Testis (tissue), 2 donors: Measurements from ENCODE around the gene TRANK1.
A peak's percentile ranks its signal among the peaks of the same experiment; 100 is the strongest.

Experiments used
- POLR2A ChIP-seq: fragments of 450-650 bp; IDR thresholded peaks from one replicate; pipeline ENCODE4 v1.6.1; 2017; ENCODE audit warnings: antibody characterized with exemption, mild to moderate bottlenecking, moderate library complexity
- TF ChIP-seq, protein P1 (sequence below), 3 experiments: fragments of 450-650 bp in 2 of 3; fragments of 200-600 bp in 1 of 3; sonication (generic) in 1 of 3; IDR thresholded peaks; one replicate each; pipeline ENCODE4 v1.5.1; 2016 to 2019; ENCODE audit warnings: antibody characterized with exemption in 3 of 3, mild to moderate bottlenecking in 2 of 3, moderate library complexity in 1 of 3

DNA sequence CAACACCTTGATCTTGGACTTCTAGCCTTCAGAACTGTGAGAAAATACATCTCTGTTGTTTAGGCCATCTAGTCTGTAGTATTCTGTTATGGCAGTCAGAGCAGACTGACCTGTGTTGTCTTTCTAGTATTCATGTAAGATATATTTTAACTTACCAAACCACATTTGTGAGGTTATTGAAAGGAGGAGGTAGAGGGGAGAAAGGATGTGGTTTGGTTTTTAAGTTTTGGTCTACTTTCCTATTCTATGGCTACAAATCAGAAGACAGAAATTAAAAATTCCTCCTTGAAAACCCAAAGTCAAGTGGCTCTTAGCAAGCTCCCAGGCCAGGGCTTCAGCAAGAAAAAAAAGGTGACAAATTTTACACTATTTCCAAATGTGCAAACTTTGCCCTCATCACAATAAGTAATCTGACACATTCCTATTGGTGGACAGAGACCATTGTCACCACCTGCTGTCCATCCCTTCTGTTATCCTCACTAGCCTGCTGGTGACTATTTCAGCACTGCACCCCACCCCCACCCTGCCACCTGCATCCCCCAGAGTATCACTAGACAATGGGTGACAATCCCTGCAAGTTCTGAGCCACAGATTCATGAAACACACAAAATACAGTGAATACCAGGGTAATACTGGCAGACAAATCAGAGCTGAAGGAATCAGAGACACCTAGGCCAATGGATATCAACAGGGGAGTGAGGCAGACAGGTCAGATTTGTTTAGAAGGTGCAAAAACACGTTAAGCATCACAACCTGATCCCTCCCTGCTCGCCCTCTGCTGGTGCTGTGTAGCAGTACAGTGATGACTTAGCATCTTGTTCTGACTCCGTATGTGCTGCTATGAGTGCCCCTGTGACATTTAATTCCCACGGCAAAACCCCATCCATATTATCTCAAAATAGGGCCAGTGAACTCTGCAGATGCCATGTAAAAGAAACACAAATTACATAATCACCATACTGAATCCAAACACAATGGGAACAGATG lies 101.5 kb downstream of the TRANK1 start:
- TF ChIP-seq, protein P1, sequence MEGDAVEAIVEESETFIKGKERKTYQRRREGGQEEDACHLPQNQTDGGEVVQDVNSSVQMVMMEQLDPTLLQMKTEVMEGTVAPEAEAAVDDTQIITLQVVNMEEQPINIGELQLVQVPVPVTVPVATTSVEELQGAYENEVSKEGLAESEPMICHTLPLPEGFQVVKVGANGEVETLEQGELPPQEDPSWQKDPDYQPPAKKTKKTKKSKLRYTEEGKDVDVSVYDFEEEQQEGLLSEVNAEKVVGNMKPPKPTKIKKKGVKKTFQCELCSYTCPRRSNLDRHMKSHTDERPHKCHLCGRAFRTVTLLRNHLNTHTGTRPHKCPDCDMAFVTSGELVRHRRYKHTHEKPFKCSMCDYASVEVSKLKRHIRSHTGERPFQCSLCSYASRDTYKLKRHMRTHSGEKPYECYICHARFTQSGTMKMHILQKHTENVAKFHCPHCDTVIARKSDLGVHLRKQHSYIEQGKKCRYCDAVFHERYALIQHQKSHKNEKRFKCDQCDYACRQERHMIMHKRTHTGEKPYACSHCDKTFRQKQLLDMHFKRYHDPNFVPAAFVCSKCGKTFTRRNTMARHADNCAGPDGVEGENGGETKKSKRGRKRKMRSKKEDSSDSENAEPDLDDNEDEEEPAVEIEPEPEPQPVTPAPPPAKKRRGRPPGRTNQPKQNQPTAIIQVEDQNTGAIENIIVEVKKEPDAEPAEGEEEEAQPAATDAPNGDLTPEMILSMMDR (IDR thresholded peaks at IDR 0.05): peak in 1 of 3 experiments; percentile 16
- no peak for TF ChIP-seq POLR2A
